IPS DF 6.9 (cell line): Measurements from ENCODE around the gene DNASE2.
A peak's percentile ranks its signal among the peaks of the same experiment; 100 is the strongest.

Experiments used
- DNase-seq: peaks from one replicate; pipeline ENCODE4 v3.0.0-alpha.2; 2013; ENCODE audit warnings: low read depth, low spot score
- H3K27ac ChIP-seq: one replicate; pipeline ENCODE4 v1.5.1; 2013; ENCODE audit warnings: low read length, control low read depth
- H3K27me3 ChIP-seq: 2 replicates; pipeline ENCODE4 v1.6.1; 2013; ENCODE audit warnings: mild to moderate bottlenecking, low read length; ENCODE audit not compliant: control insufficient read depth, insufficient read depth
- H3K36me3 ChIP-seq: 2 replicates; pipeline ENCODE4 v1.6.1; 2013; ENCODE audit warnings: low read length; ENCODE audit not compliant: control insufficient read depth, insufficient read depth
- H3K4me1 ChIP-seq: 2 replicates; pipeline ENCODE4 v1.6.1; 2013; ENCODE audit warnings: low read length; ENCODE audit not compliant: control insufficient read depth, insufficient read depth
- H3K4me3 ChIP-seq: 2 replicates; pipeline ENCODE4 v1.5.1; 2013; ENCODE audit warnings: mild to moderate bottlenecking, low read length
- H3K9me3 ChIP-seq: 2 replicates; pipeline ENCODE4 v1.6.1; 2013; ENCODE audit warnings: low read length, inconsistent platforms; ENCODE audit not compliant: control insufficient read depth, insufficient read depth
- WGBS: extraction: QIAGEN DNeasy Blood & Tissue Kit; methylation state at CpG from one replicate; pipeline ENCODE4 v1.1.7; 2013; ENCODE audit warnings: mixed read lengths, missing lambda C conversion rate; ENCODE audit not compliant: insufficient read length, insufficient coverage; 5-methylcytosine and 5-hydroxymethylcytosine counted together

Gene DNASE2

DNA sequence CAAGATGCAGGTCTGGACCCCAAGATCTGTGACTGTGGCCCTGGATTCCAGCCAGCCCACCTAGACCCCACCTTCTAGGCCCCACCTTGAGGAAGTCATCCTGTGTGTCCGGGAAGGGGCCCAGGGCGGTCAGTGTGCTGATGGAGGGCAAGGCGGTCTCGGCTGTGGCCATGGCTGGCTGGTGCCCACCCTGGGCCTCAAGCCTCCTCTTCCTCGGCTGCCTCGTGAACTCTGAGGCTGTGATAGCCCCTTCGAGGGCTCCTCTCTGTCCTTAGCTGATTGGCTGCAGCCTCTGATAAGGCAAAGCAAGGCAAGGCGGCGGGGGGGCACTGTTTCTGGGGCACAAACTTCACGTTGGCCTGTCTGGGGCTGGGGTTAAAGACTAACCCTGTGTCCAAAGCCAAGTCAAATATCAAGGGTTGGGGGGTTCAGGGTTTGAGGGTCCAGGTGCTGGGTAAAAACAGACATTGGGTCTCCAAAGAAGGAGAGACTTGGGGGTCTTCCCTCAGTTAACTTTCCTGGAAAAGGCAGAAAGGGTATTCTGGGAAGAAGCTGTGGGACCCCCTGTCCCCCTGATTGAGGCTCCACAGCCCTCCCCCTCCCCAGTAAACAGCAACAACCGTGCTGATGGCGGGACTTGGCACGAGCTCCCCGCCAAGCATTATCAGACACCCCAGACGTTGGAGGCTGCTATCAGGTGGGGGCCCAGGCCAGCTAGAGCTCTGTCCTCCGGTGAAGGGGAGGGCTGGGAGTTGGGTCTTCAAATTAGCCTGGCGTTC, 5.9 kb upstream of the DNASE2 start, which contains the start of gene KLF1:
KLF1 (minus strand) TSS at position 233 of the 779 bp plus-strand sequence; CDS start at position 172, 61 bp downstream.
- no CpG with 5 or more reads among the region's 17 CpGs for WGBS

DNA sequence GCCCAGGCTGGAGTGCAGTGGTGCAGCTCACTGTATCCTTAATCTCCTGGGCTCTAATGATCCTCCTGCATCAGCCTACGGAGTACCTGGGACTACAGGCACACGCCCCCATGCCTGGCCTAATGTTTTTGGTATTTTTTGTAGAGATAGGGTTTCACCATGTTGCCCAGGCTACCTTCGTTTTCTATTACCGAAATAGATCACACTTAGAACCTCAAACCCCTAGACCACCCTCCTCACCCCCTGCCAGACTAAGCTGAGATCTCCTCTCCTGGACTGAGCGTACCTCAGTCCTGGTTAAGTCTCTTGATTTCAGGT, 5.4 kb upstream of the DNASE2 start:
- H3K27me3 ChIP-seq = no peaks in the 10 kb centered on the region
- no peaks in the 10 kb centered on the region for H3K36me3 ChIP-seq
- no CpG with 5 or more reads among the region's 5 CpGs for WGBS
- H3K4me3 ChIP-seq = no peak overlapping the region
- no peak overlapping the region for H3K27ac ChIP-seq
- DNase-seq = no peak
- 0 out of 2 replicates have a peak, but pooled peaks cover under 1% of the 10 kb centered on the region for H3K4me1 ChIP-seq
- no peaks in the 10 kb centered on the region for H3K9me3 ChIP-seq

More for the DNA sequence above, 5.9 kb upstream of the DNASE2 start, which contains the start of gene KLF1:
- no peaks in the 10 kb centered on the region for H3K9me3 ChIP-seq
- peak within 1 kb of the TSS; percentile 53; the same call in 1 of the 2 replicates for H3K4me3 ChIP-seq
- H3K36me3 ChIP-seq = no peaks in the 10 kb centered on the region
- H3K27ac ChIP-seq = no peak within 1 kb of the TSS
- DNase-seq = no peak
- H3K4me1 ChIP-seq = 0 out of 2 replicates have a peak, but pooled peaks cover 3% of the 10 kb centered on the region
- H3K27me3 ChIP-seq = no peaks in the 10 kb centered on the region

DNA sequence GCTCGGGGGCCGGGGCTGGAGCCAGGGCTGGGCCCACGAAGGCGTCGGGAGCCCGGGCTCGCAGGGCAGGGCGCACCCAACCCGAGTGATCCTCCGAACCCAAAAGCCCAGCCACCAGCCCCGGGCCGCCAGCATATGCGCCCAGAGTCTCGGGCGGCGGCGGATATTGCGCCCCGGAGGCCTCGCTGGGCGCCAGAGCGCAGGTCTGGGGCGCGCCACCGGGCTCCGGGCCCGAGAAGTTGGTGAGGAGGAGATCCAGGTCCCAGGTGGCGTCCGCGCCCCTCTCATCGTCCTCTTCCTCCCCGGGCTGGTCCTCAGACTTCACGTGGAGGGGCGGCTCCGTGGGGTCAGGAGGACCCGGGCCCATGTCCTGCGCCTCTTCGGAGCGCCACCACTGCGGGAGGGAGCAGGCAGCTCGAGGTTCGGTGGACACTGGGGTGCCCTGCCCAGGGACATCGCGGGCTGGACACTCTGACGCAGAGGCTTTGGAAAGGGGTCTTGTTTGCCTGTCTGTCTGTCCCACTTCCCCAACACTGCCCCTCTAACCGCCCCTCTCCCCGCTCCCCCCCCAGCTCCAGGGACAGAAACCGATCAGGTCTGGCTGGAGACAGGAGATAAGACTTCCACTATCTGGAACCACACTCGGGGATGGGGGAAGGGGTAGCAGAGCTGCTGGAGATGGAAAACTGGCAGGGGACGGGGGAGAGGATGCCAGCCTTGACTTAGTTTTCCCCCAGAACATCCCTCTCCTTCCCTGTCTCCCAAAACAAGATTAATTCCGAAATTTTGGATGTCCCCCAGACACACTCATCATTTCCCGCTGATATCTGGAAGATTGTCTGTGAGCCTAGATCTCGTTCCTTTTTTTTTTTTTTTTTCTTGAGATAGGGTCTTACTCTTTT, 4.8 kb upstream of the DNASE2 start:
- Histone ChIP-seq H3K36me3 (no peaks in the 10 kb centered on the region), H3K9me3 (no peaks in the 10 kb centered on the region), H3K4me3 (peak overlapping the region; percentile 53; the same call in 1 of the 2 replicates), H3K4me1 (no peaks in the 10 kb centered on the region), H3K27ac (no peak overlapping the region), H3K27me3 (no peaks in the 10 kb centered on the region)
- no CpG with 5 or more reads among the region's 53 CpGs for WGBS
- no peak for DNase-seq

DNA sequence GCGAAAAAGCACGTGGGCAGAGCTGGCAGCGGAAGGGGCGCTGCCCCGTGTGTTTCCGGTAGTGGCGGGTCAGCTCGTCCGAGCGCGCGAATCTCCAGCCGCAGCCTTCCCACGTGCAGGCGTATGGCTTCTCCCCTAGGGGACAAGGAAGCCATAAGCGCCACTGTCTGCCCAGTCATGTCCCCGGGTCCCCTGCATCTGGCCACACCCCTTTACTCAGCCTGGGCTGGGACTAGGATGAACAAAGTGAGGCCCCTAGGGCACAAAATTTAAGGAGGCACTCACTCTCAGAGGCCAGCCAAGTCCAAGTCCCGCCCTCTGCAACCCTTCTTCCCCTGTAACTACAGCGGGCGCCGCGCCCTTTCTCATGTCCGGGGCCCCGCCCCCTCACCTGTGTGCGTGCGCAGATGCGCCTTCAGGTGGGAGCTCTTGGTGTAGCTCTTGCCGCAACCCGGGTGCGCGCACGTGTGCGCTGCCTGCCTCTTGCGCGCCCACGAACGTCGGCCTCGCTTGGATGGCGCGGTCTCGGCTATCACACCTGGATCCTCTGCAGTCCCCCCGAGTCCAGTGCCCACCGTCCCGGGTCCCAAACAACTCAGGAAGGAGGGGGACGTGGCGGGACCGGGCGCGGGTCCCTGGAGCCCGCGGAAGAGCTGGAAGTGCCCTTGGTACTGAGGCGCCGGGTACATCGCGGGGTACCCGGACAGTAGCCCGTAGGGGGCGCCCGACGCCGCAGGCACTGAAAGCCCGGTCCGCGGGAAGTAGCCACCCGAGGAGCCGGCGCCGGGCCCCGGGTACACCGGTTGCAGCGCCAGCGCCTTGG, 3.9 kb upstream of the DNASE2 start:
- DNase-seq = peak; percentile 97
- Histone ChIP-seq H3K9me3 (no peaks in the 10 kb centered on the region), H3K27ac (no peak overlapping the region), H3K4me1 (no peaks in the 10 kb centered on the region), H3K27me3 (no peaks in the 10 kb centered on the region), H3K4me3 (peak overlapping the region; percentile 53; the same call in 1 of the 2 replicates), H3K36me3 (no peaks in the 10 kb centered on the region)
- WGBS = no CpG with 5 or more reads among the region's 73 CpGs

DNA sequence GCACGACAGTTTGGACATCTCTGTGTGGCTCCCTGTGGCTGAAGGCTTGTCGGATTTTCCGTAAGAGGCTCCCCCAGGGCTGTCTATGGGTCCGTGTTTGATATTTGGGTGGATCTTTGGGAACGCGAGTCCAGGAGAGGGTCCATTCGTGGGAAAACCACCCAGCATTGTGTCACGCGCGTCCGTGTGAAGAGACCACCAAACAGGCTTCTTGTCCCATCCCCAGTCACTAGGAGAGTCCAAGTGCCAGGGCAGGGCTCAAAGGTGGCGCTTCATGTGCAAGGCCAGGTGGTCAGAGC, 3.3 kb upstream of the DNASE2 start:
- no peaks in the 10 kb centered on the region for H3K4me1 ChIP-seq
- H3K9me3 ChIP-seq = no peaks in the 10 kb centered on the region
- no peak overlapping the region for H3K27ac ChIP-seq
- H3K36me3 ChIP-seq = no peaks in the 10 kb centered on the region
- DNase-seq = no peak
- H3K4me3 ChIP-seq = no peak overlapping the region
- no peaks in the 10 kb centered on the region for H3K27me3 ChIP-seq
- no CpG with 5 or more reads among the region's 12 CpGs for WGBS

DNA sequence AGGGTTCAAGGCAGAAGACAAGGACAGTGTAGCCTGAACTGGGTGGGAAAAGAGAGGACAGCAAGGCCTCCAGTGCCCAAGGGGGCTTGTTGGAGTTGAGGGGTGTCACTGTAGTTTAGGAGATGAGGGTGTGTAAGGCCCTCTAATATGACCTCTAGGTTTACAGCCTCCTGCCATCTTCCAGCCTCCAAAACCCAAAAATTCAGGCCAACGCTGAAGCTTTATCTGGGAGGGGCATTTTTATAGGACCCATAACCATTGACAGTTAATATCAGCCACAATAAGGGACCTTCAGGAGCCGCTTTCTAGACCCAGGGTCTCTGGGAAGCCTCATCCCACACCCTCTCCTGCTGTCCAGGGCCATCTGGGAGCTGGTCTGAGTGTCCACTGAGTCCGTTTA, 3.0 kb upstream of the DNASE2 start:
- no CpG with 5 or more reads among the region's 3 CpGs for WGBS
- H3K27me3 ChIP-seq = no peaks in the 10 kb centered on the region
- no peaks in the 10 kb centered on the region for H3K4me1 ChIP-seq
- DNase-seq = no peak
- no peaks in the 10 kb centered on the region for H3K9me3 ChIP-seq
- no peak overlapping the region for H3K4me3 ChIP-seq
- no peak overlapping the region for H3K27ac ChIP-seq
- H3K36me3 ChIP-seq = no peaks in the 10 kb centered on the region

DNA sequence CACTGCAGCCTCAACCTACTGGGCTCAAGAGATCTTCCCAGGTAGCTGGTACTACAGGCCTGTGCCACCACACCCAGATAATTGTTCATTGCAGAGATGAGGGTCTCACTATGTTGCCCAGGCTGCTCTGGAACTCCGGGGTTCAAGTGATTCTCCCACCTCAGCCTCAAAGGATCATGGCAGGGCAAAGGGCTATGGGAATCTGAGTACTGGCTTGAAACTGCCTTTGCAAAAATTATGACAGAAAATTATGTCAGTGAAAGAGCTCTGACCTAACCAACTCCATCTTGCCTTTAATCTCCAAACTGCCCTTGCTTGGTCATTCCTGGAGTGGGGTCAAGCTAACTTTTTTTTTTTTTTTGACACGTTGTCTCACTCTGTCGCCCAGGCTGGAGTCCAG, 1.3 kb upstream of the DNASE2 start:
- no peaks in the 10 kb centered on the region for H3K36me3 ChIP-seq
- DNase-seq = no peak
- no peak overlapping the region for H3K27ac ChIP-seq
- no peaks in the 10 kb centered on the region for H3K27me3 ChIP-seq
- no peak overlapping the region for H3K4me3 ChIP-seq
- H3K4me1 ChIP-seq = no peaks in the 10 kb centered on the region
- no peaks in the 10 kb centered on the region for H3K9me3 ChIP-seq
- no CpG with 5 or more reads among the region's 3 CpGs for WGBS

DNA sequence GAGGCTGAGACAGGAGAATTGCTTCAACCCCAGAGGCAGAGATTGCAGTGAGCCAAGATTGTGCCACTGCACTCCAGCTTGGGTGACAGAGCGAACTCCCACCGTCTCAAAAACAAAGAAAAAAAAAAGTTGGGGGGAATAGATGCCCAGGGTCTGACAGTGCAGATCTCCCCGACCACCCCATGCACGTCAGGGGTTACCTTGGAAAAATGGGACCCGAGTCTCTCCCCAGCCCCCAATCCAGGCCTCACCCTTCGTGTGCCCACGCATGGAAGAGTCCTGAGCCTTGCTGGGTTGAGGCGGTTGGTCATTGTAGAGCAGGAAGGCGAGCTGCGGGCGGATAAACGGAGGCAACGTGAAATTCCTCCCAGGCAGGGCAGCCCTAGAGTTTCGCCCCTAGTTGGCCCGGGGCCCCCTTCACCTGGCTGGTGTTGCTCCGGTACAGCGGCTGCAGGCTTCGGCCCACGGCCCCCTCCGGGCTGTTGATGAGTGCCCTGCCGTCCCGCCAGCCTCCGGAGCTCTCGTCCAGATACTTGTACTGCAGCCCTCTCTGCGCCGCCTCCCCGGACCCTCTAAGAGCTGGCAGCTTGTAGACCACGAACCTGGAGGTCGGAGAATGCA, 588 bp downstream of the DNASE2 start:
- peak overlapping the region; percentile 85 for H3K4me3 ChIP-seq
- H3K4me1 ChIP-seq = no peaks in the 10 kb centered on the region
- no CpG with 5 or more reads among the region's 29 CpGs for WGBS
- no peaks in the 10 kb centered on the region for H3K27me3 ChIP-seq
- H3K27ac ChIP-seq = no peak overlapping the region
- H3K9me3 ChIP-seq = no peaks in the 10 kb centered on the region
- no peaks in the 10 kb centered on the region for H3K36me3 ChIP-seq
- DNase-seq = no peak

DNA sequence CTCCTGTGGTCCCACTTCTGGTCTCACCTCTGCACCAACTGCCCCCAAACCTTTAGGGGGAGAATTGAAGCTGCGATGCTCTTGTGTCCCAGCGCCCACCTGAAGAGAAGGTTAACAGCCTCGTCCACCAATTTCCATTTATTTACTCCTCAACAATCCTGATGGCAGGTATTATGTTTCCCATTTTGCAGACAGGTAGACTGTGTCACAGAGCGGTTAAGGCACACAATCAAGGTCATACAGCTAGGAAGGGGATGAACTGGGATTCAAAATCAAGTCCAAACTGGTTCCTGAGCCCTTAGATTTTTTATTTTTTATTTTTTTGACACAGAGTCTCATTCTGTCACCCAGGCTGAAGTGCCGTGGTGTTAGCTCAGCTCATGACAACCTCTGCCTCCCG, 6.2 kb downstream of the DNASE2 start:
- no peak overlapping the region for H3K27ac ChIP-seq
- DNase-seq = no peak
- WGBS = no CpG with 5 or more reads among the region's 6 CpGs
- H3K9me3 ChIP-seq = no peaks in the 10 kb centered on the region
- peaks cover 16% of the 10 kb centered on the region for H3K36me3 ChIP-seq
- no peaks in the 10 kb centered on the region for H3K4me1 ChIP-seq
- no peak overlapping the region for H3K4me3 ChIP-seq
- no peaks in the 10 kb centered on the region for H3K27me3 ChIP-seq
